Right atrium auricular region (tissue), 2 donors: Measurements from ENCODE around the gene SLC25A1. TPM values are rescaled to one million over a fixed set of nuclear protein-coding genes. Genes with fewer than 3 reads are reported as not detected.
A peak's percentile ranks its signal among the peaks of the same experiment; 100 is the strongest.

ENCODE experiments used
- DNase-seq: peaks from one replicate; pipeline ENCODE4 v3.0.0-alpha.2; 2019; ENCODE audit warnings: low spot score
- H3K27ac ChIP-seq, 2 donors: fragments of 200-600 bp; sonication (generic); 1 replicate in 1 of 2; 2 replicates in 1 of 2; pipeline ENCODE4 v1.5.1; 2016 to 2019
- H3K27me3 ChIP-seq, 2 donors: fragments of 200-600 bp; sonication (generic); one replicate each; pipeline versions ENCODE4 v1.5.1 to v1.6.0; 2017 to 2019
- H3K36me3 ChIP-seq: fragments of 200-600 bp; sonication (generic); one replicate; pipeline ENCODE4 v1.5.1; 2016
- H3K4me1 ChIP-seq, 2 donors: fragments of 200-600 bp; sonication (generic); one replicate each; pipeline versions ENCODE4 v1.5.1 to v1.6.0; 2017 to 2019
- H3K4me3 ChIP-seq, 2 donors: fragments of 200-600 bp; sonication (generic); 1 replicate in 1 of 2; 2 replicates in 1 of 2; pipeline ENCODE4 v1.5.1; 2017 to 2019; ENCODE audit warnings: mild to moderate bottlenecking in 1 of 2, moderate library complexity in 1 of 2
- H3K9me3 ChIP-seq, 2 donors: fragments of 200-600 bp; sonication (generic); one replicate each; pipeline ENCODE4 v1.5.1; 2019
- CTCF ChIP-seq, 2 donors: fragments of 200-600 bp; sonication (generic); IDR thresholded peaks; one replicate each; pipeline ENCODE4 v1.5.1; 2019; ENCODE audit warnings: antibody characterized with exemption in 2 of 2
- total RNA-seq, 2 donors: library from RNA; depleted of rRNA; stranded (reverse); fragments of >200 nt; gene quantifications; one replicate each; pipeline ENCODE4 v1.1.0, GENCODE V29; 2016

Gene SLC25A1
- total RNA-seq, 2 donors from 2014 or later = 12.7 to 27.6 TPM

DNA sequence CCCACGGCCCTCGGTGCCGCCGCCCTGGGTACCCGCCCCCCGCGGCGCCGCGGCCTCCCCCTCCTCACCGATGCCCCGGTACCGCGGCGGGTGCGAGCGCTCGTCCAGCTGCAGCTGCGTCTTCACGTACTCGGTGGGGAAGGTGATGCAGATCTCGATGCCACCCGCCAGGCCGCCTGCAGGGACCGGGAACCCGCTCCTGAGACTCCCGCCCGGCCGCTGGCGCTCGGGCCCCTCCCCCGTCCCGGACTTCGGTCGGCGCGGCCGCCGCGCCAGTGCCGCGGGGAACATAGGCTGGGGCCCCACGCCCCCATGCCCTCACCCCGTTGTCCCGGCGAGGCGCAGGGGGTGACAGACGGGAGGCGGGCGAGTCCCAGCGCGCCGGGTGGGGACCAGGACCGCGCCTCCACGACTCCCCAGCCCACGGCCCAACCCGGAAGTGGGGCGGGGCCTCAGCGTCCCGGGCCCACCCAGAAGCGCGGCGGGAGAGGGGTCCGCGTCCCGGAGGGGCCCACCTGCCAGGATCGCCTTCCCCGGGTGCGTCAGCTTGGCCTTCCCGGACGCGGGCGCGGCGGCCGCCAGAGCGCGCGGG, 375 bp downstream of the SLC25A1 start:
- H3K27me3 ChIP-seq = no peaks in the 10 kb centered on the region
- peaks cover 0 to 57% of the 10 kb centered on the region in 2 donors for H3K4me1 ChIP-seq
- no peaks in the 10 kb centered on the region for H3K9me3 ChIP-seq
- DNase-seq = no peak
- H3K4me3 ChIP-seq = peak overlapping the region; percentile 59 to 71
- no peak for TF ChIP-seq CTCF (IDR thresholded peaks at IDR 0.05)
- H3K27ac ChIP-seq = peak overlapping the region; percentile 76 to 84
- no peaks in the 10 kb centered on the region for H3K36me3 ChIP-seq

DNA sequence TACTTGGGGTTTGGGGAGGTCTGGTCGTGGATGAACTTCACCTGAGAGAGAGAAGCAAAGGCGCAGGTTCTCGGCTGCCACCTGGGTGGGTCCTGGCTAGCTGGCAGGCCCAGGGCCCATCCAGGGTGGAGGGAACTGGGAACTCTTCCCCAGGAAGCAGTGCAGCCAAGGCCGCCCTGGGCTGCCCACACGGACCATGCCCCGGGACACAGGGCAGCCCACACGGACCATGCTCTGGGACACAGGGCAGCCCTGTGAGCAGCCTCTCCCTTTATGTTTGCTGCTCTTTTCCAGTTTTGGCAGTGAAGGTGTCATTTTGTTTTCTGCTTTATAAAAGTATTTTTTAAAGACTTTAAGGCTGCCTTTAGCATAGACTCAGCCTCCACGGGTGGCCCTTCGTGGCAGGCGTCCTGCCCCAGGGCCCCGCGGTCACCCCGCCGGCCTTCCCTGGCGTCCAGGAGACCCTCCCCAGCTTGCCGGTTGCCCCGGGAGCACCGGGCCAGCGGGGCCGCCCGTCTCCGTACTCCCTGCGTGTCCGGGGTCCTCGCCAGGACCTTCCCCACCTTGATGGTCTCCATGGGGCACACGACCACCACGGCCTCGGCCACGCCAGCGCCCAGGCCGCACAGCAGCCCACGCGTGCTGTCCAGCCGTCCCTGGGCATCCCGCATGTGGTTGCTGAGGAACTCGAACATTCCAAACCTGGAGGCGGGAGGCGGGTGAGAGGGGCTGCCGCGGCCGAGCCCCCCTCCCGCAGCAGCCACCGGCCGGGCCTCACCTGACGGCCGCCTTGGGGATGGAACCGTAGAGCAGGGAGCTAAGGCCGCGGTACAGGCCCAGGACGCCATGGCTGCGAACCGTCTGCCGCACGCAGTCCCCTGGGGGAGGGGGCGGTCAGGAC, 1.1 kb downstream of the SLC25A1 start:
- Histone ChIP-seq H3K27me3 (no peaks in the 10 kb centered on the region), H3K9me3 (no peaks in the 10 kb centered on the region), H3K27ac (peak overlapping the region; percentile 76 to 84), H3K4me3 (peak overlapping the region; percentile 59 to 71), H3K36me3 (no peaks in the 10 kb centered on the region), H3K4me1 (peaks cover 0 to 64% of the 10 kb centered on the region in 2 donors)
- TF ChIP-seq CTCF (IDR thresholded peaks at IDR 0.05) = no peak
- DNase-seq = no peak

DNA sequence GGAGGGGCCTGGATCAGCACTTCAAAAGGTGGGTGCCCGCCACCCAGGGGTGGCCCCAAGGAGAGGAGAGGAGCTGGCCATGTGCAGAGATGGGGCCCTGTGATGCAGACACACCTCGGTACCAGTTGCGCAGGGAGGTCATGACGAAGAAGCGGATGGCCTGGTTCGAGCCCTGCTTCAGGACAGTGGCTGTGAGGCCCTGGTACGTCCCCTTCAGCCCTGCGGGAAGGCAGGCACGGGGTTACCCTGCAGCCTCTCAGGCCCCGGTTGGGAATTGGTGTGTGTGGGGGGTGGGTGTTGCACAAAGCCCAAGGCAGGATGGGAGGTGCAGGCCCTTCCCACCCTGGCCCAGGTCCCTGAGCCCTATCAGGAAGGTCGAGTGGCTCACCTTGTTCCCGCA, 1.8 kb downstream of the SLC25A1 start:
- Histone ChIP-seq H3K9me3 (no peaks in the 10 kb centered on the region), H3K27me3 (no peaks in the 10 kb centered on the region), H3K36me3 (no peaks in the 10 kb centered on the region), H3K4me3 (no peak overlapping the region), H3K4me1 (peaks cover 0 to 70% of the 10 kb centered on the region in 2 donors), H3K27ac (no peak overlapping the region)
- TF ChIP-seq CTCF (IDR thresholded peaks at IDR 0.05) = no peak
- DNase-seq = no peak

- Histone ChIP-seq H3K4me1 (peaks cover 0 to 70% of the 10 kb centered on the region in 2 donors), H3K27me3 (no peaks in the 10 kb centered on the region), H3K27ac (no peak overlapping the region), H3K4me3 (no peak overlapping the region), H3K36me3 (no peaks in the 10 kb centered on the region), H3K9me3 (no peaks in the 10 kb centered on the region)
- DNase-seq = no peak
- no peak for TF ChIP-seq CTCF (IDR thresholded peaks at IDR 0.05)
Measured at GRCh38 chr22:19176175-19176643, 2.3 kb downstream of the SLC25A1 start.

DNA sequence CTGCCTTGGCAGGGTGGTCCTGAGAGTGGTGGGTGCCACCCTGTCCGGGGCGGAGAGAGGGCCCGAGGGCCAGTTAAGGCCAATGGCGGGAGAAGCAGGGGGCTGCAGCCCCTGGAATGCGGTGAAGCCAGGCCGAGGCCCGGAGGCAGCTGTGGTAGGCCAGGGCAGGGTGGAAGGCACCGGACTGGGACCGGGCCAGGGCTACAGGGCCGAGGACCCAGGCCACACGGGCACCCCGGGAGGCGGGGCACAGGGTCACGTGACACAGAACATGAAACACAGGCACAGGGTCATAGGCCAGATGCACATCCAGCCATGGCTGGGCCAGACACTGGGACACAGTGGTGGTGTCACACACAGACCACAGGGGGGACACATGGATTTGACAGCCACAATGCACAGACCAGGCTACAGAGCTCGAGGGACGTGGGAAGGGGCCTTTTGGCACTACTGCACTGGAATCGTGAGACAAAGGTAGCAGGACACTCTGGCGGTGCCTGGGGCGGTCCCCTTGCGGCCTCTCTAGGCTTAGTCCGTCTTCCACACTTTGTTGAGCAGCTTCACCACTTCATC, 2.8 kb downstream of the SLC25A1 start:
- Histone ChIP-seq H3K4me3 (no peak overlapping the region), H3K27me3 (no peaks in the 10 kb centered on the region), H3K36me3 (no peaks in the 10 kb centered on the region), H3K9me3 (no peaks in the 10 kb centered on the region), H3K4me1 (peaks cover 0 to 74% of the 10 kb centered on the region in 2 donors), H3K27ac (no peak overlapping the region)
- no peak for DNase-seq
- no peak for TF ChIP-seq CTCF (IDR thresholded peaks at IDR 0.05)
